Embryonic facial prominence (tissue), 1 donor: ENCODE data around the gene CUBN.
"Not testable (repeated sequence)": the region's sequence is repeated elsewhere in the genome, so short reads cannot be mapped to it uniquely, and the experiment has no call there.

Experiments
- DNase-seq: peaks from one replicate; pipeline ENCODE4 v3.0.0-alpha.2; 2016; ENCODE audit errors: extremely low spot score

Gene CUBN

GRCh38 chr10:17141504-17142229 is 12.1 kb upstream of the CUBN start:
- DNase-seq, result no peak

GRCh38 chr10:17140386-17140761 is 10.8 kb upstream of the CUBN start:
- DNase-seq, result no peak

GRCh38 chr10:17138460-17139042 is 8.9 kb upstream of the CUBN start:
- no peak for DNase-seq

- no peak for DNase-seq
These were observed 5.2 kb upstream of the CUBN start for GRCh38 chr10:17134737-17135260.

- DNase-seq, result no peak
These were observed 4.7 kb upstream of the CUBN start for GRCh38 chr10:17134282-17134681.

GRCh38 chr10:17128261-17128660 is 1.4 kb downstream of the CUBN start:
- no peak for DNase-seq

GRCh38 chr10:17126327-17126726 is 3.3 kb downstream of the CUBN start:
- DNase-seq, result no peak

- DNase-seq, result no peak
These were observed 4.3 kb downstream of the CUBN start for GRCh38 chr10:17125206-17125893.

GRCh38 chr10:17123961-17124360 is 5.7 kb downstream of the CUBN start:
- DNase-seq, result no peak

- DNase-seq, result peak; percentile 29
These were observed 6.6 kb downstream of the CUBN start for GRCh38 chr10:17122726-17123661.

- no peak for DNase-seq
These were observed 7.6 kb downstream of the CUBN start for GRCh38 chr10:17122052-17122451.

GRCh38 chr10:17120694-17121093 is 8.9 kb downstream of the CUBN start:
- no peak for DNase-seq

GRCh38 chr10:17119845-17120244 is 9.8 kb downstream of the CUBN start:
- DNase-seq, result no peak

GRCh38 chr10:17116193-17116592 is 13.4 kb downstream of the CUBN start:
- no peak for DNase-seq

- no peak for DNase-seq
These were observed 13.9 kb downstream of the CUBN start for GRCh38 chr10:17115683-17116082.

- DNase-seq, result not testable (repeated sequence)
These were observed 14.7 kb downstream of the CUBN start for GRCh38 chr10:17114878-17115444.

- DNase-seq, result peak; percentile 60
These were observed 15.6 kb downstream of the CUBN start for GRCh38 chr10:17113889-17114540.

- DNase-seq, result no peak
These were observed 16.3 kb downstream of the CUBN start for GRCh38 chr10:17113346-17113745.

- no peak for DNase-seq
These were observed 17.0 kb downstream of the CUBN start for GRCh38 chr10:17112566-17112965.

GRCh38 chr10:17109475-17110207 is 20.0 kb downstream of the CUBN start:
- DNase-seq, result no peak
